SK-N-SH (cell line): Measurements from ENCODE around the gene BLOC1S1.

Experiments
- ELF1 ChIP-seq: IDR thresholded peaks from 2 replicates; pipeline ENCODE4 v1.4.0; 2012
- EP300 ChIP-seq, 2 experiments: IDR thresholded peaks; 2 replicates each; pipeline versions ENCODE4 v1.4.0 to v1.6.1; 2012; ENCODE audit warnings: borderline replicate concordance in 1 of 2, low read depth in 1 of 2, low read length in 1 of 2
- MXI1 ChIP-seq: IDR thresholded peaks from 2 replicates; pipeline ENCODE4 v1.6.1; 2012; ENCODE audit warnings: mild to moderate bottlenecking, low read depth, low read length, improper control_type of control experiment
- SIN3A ChIP-seq: IDR thresholded peaks from 2 replicates; pipeline ENCODE4 v1.6.1; 2012; ENCODE audit warnings: low read depth, mild to moderate bottlenecking, low read length, moderate library complexity, borderline replicate concordance
- SMC3 ChIP-seq: IDR thresholded peaks from 2 replicates; pipeline ENCODE4 v1.6.1; 2012; ENCODE audit warnings: low read depth, low read length, improper control_type of control experiment
- TF ChIP-seq, protein P1 (sequence below): fragments of 150-350 bp; IDR thresholded peaks from 2 replicates; pipeline ENCODE4 v1.6.1; 2016; ENCODE audit warnings: mild to moderate bottlenecking, low read depth, low read length
- TF ChIP-seq, protein P2 (sequence below): fragments of 200-600 bp; sonication (generic); IDR thresholded peaks from 2 replicates; pipeline ENCODE4 v1.6.1; 2017; ENCODE audit warnings: antibody characterized with exemption, mild to moderate bottlenecking, moderate library complexity
- TF ChIP-seq, protein P3 (sequence below): fragments of 150-350 bp; IDR thresholded peaks from 2 replicates; pipeline ENCODE4 v1.6.1; 2017; ENCODE audit warnings: antibody characterized with exemption, low read length, low read depth, borderline replicate concordance

DNA sequence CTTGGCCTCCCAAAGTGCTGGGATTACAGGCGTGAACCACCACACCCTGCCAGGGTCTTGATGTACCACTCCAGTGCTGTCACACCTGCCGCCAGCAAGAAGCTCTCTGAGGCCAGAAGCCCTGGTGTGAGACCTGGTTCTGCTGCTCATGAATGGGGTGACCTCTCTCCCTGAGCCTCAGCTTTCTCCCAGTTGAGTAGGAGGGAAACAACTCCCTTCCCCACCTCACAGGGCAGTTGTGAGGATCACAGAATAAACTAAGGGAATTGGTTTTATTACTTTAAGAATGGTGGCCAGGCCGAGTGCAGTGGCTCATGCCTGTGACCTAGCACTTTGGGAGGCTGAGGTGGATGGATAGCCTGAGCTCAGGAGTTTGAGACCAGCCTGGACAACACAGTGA is 18.7 kb downstream of the BLOC1S1 start:
- TF ChIP-seq, protein P1, sequence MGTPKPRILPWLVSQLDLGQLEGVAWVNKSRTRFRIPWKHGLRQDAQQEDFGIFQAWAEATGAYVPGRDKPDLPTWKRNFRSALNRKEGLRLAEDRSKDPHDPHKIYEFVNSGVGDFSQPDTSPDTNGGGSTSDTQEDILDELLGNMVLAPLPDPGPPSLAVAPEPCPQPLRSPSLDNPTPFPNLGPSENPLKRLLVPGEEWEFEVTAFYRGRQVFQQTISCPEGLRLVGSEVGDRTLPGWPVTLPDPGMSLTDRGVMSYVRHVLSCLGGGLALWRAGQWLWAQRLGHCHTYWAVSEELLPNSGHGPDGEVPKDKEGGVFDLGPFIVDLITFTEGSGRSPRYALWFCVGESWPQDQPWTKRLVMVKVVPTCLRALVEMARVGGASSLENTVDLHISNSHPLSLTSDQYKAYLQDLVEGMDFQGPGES: no peak
- TF ChIP-seq MXI1 (no peak), SMC3 (no peak), SIN3A (no peak), EP300 (IDR thresholded peaks at IDR 0.05; ENCODE audit: borderline replicate concordance in 1 of 2, low read depth in 1 of 2, low read length in 1 of 2) (no peak), ELF1 (no peak)
- TF ChIP-seq, protein P2, sequence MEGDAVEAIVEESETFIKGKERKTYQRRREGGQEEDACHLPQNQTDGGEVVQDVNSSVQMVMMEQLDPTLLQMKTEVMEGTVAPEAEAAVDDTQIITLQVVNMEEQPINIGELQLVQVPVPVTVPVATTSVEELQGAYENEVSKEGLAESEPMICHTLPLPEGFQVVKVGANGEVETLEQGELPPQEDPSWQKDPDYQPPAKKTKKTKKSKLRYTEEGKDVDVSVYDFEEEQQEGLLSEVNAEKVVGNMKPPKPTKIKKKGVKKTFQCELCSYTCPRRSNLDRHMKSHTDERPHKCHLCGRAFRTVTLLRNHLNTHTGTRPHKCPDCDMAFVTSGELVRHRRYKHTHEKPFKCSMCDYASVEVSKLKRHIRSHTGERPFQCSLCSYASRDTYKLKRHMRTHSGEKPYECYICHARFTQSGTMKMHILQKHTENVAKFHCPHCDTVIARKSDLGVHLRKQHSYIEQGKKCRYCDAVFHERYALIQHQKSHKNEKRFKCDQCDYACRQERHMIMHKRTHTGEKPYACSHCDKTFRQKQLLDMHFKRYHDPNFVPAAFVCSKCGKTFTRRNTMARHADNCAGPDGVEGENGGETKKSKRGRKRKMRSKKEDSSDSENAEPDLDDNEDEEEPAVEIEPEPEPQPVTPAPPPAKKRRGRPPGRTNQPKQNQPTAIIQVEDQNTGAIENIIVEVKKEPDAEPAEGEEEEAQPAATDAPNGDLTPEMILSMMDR: no peak
- TF ChIP-seq, protein P3, sequence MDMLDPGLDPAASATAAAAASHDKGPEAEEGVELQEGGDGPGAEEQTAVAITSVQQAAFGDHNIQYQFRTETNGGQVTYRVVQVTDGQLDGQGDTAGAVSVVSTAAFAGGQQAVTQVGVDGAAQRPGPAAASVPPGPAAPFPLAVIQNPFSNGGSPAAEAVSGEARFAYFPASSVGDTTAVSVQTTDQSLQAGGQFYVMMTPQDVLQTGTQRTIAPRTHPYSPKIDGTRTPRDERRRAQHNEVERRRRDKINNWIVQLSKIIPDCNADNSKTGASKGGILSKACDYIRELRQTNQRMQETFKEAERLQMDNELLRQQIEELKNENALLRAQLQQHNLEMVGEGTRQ: no peak
